Loucy (cell line): ENCODE data around the gene C19orf85.

Source experiments
- H2AFZ ChIP-seq: fragments of 200-600 bp; sonication (generic); 2 replicates; pipeline ENCODE4 v1.6.0; 2016; ENCODE audit warnings: antibody characterized with exemption, mild to moderate bottlenecking, low read length, moderate library complexity
- H3F3A ChIP-seq: fragments of 200-600 bp; 2 replicates; pipeline ENCODE4 v1.6.0; 2016; ENCODE audit warnings: antibody characterized with exemption, low read depth, mild to moderate bottlenecking
- H3K27me3 ChIP-seq: fragments of 200-600 bp; sonication (generic); 2 replicates; pipeline ENCODE4 v1.6.1; 2014; ENCODE audit warnings: low read length, mild to moderate bottlenecking; ENCODE audit not compliant: insufficient read depth, poor library complexity, severe bottlenecking
- H3K36me3 ChIP-seq: fragments of 200-600 bp; sonication (generic); 2 replicates; pipeline ENCODE4 v1.6.1; 2016; ENCODE audit warnings: low read length; ENCODE audit not compliant: insufficient read depth
- H3K4me1 ChIP-seq: fragments of 200-600 bp; sonication (generic); 2 replicates; pipeline ENCODE4 v1.5.1; 2014; ENCODE audit warnings: low read length, mild to moderate bottlenecking; ENCODE audit not compliant: insufficient read depth, poor library complexity, severe bottlenecking
- H3K4me2 ChIP-seq: fragments of 200-600 bp; sonication (generic); 2 replicates; pipeline ENCODE4 v1.6.0; 2014; ENCODE audit warnings: antibody characterized with exemption, low read length, low read depth, mild to moderate bottlenecking; ENCODE audit not compliant: poor library complexity, severe bottlenecking
- H3K4me3 ChIP-seq: fragments of 200-600 bp; sonication (generic); 2 replicates; pipeline ENCODE4 v1.5.1; 2014; ENCODE audit warnings: low read length, mild to moderate bottlenecking, mixed read lengths; ENCODE audit not compliant: poor library complexity, severe bottlenecking
- H3K79me2 ChIP-seq: fragments of 200-600 bp; sonication (generic); 2 replicates; pipeline ENCODE4 v1.6.1; 2014; ENCODE audit warnings: low read length; ENCODE audit not compliant: insufficient read depth
- H3K9ac ChIP-seq: fragments of 200-600 bp; sonication (generic); 2 replicates; pipeline ENCODE4 v1.6.0; 2014; ENCODE audit warnings: mild to moderate bottlenecking, low read depth, low read length, moderate library complexity; ENCODE audit not compliant: poor library complexity, severe bottlenecking
- H3K9me2 ChIP-seq: fragments of 200-600 bp; sonication (generic); replicated peaks from 2 replicates; pipeline ENCODE4 v1.6.1; 2016; ENCODE audit warnings: low read depth, low read length, mixed read lengths
- H3K9me3 ChIP-seq: fragments of 200-600 bp; sonication (generic); 2 replicates; pipeline ENCODE4 v1.6.1; 2014; ENCODE audit warnings: mild to moderate bottlenecking, antibody characterized with exemption, low read length, low read depth; ENCODE audit not compliant: insufficient read depth
- H4K20me1 ChIP-seq: fragments of 200-600 bp; sonication (generic); 2 replicates; pipeline ENCODE4 v1.6.0; 2014; ENCODE audit warnings: antibody characterized with exemption, low read length, mild to moderate bottlenecking; ENCODE audit not compliant: insufficient read depth, poor library complexity, severe bottlenecking
- EZH2phosphoT487 ChIP-seq: fragments of 200-600 bp; IDR thresholded peaks from 2 replicates; pipeline ENCODE4 v1.6.1; 2018; ENCODE audit warnings: antibody characterized with exemption, mild to moderate bottlenecking, moderate library complexity, borderline replicate concordance
- TF ChIP-seq, protein P1 (sequence below): fragments of 200-600 bp; sonication (generic); conservative IDR thresholded peaks from 2 replicates; pipeline ENCODE4 v1.5.1; 2014; ENCODE audit warnings: mild to moderate bottlenecking, antibody characterized with exemption, low read length

C19orf85 gene

DNA sequence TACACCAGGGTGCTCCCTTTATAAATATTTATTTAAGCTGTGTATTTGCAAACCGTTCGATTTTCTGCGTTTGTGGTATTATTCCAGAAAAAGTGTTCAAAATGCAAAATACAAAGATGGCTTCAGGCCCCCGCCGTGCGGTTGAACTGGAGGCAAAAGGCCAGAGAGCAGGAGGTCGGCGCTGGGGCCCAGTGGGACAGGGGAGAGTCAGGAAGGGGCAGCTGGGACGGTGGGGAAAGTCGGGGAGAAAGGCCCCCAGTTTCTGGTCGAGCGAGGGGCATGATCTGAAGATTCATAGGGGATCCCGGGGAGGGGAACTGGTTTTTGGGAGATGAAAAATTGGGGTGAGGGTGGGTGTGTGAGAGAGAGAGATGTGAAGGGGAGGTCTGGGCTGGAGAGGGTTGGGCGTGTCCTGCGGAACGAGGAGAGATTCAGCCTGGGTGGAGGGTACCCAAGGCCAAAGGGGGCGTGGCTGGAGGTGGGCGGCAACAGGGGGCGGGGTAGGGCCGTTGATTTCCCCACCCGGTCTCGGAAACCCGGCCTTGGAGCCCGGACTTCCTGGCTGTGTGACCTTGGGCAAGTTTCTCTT is 3.8 kb downstream of the C19orf85 start:
- H3K9me3 ChIP-seq = no peaks in the 10 kb centered on the region
- H3K4me1 ChIP-seq = peaks cover 33% of the 10 kb centered on the region
- H3K79me2 ChIP-seq = peaks cover 19% of the 10 kb centered on the region
- peak overlapping the region; percentile 100 for H3K9ac ChIP-seq
- TF ChIP-seq, protein P1, sequence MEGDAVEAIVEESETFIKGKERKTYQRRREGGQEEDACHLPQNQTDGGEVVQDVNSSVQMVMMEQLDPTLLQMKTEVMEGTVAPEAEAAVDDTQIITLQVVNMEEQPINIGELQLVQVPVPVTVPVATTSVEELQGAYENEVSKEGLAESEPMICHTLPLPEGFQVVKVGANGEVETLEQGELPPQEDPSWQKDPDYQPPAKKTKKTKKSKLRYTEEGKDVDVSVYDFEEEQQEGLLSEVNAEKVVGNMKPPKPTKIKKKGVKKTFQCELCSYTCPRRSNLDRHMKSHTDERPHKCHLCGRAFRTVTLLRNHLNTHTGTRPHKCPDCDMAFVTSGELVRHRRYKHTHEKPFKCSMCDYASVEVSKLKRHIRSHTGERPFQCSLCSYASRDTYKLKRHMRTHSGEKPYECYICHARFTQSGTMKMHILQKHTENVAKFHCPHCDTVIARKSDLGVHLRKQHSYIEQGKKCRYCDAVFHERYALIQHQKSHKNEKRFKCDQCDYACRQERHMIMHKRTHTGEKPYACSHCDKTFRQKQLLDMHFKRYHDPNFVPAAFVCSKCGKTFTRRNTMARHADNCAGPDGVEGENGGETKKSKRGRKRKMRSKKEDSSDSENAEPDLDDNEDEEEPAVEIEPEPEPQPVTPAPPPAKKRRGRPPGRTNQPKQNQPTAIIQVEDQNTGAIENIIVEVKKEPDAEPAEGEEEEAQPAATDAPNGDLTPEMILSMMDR = no peak
- no peak for TF ChIP-seq EZH2phosphoT487
- H3K27me3 ChIP-seq = peaks cover 3% of the 10 kb centered on the region
- H3K9me2 ChIP-seq = no peaks in the 10 kb centered on the region
- peak overlapping the region; percentile 86 for H3K4me2 ChIP-seq
- peak overlapping the region; percentile 98 for H3K4me3 ChIP-seq
- H2AFZ ChIP-seq = no peak overlapping the region
- H3K36me3 ChIP-seq = no peaks in the 10 kb centered on the region
- peaks cover 13% of the 10 kb centered on the region for H4K20me1 ChIP-seq
- H3F3A ChIP-seq = 0 out of 2 replicates have a peak, but pooled peaks cover 3% of the 10 kb centered on the region

DNA sequence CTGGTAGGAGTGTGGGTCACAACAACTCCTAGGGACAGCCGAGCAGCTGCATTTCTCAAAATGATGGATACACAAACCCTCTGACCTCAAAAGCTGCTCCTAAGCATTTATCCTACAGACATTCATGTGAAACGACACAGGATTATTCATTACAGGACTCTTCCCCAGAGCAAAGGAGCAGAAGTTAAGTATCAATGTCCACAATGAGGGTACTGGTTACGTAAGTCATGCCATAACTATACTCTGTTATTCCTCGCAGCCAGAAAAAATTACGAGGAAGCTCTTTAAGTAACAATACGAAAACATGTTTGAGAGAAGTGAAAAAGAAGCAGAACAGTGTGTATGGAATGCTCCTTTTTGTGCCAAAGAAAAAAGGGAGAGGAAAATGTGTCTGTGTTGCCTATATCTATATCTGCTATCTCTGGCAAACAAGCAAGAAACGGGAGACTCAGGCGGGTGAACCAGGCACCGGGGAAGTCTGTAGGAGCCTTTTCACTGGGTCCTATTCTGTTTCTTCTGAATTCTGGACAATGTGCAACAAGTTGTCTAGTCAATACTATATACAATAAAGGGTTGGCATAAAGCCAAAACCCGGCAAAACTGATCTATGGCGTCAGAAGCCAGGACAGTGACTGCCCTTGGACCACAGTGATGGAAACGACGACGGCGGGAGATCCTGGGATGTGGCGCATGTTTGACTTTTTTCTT is 4.4 kb downstream of the C19orf85 start:
- Histone ChIP-seq H3F3A (0 out of 2 replicates have a peak, but pooled peaks cover 3% of the 10 kb centered on the region), H3K9me2 (no peaks in the 10 kb centered on the region), H3K79me2 (peaks cover 19% of the 10 kb centered on the region), H3K9me3 (no peaks in the 10 kb centered on the region), H3K4me3 (peak overlapping the region; percentile 98), H3K27me3 (peaks cover 3% of the 10 kb centered on the region), H3K36me3 (no peaks in the 10 kb centered on the region), H3K4me2 (peak overlapping the region; percentile 86), H3K9ac (peak overlapping the region; percentile 100), H2AFZ (no peak overlapping the region), H4K20me1 (peaks cover 13% of the 10 kb centered on the region), H3K4me1 (peaks cover 33% of the 10 kb centered on the region)
- no peak for TF ChIP-seq EZH2phosphoT487
- TF ChIP-seq, protein P1 = no peak

DNA sequence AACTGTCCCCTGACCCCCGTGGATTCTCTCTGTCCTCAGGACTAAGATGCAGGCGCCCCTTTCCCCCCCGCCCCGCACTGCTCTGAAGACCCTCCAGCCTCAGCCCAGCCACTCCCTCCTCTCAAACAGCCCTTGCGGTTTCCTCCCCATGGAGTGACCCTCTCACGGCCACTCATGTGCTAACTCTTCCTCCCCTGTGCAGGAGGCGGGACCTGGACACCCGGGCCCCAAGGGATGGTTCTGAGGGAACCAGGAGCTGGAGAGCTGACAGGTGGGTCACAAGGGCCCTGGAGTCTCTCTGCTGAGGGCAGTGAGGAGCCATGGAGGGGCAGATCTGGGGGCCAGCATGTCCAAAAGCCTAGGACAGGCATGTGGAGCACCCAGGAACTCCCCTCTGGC is 5.0 kb downstream of the C19orf85 start:
- peak overlapping the region; percentile 100 for H3K9ac ChIP-seq
- peaks cover 3% of the 10 kb centered on the region for H3K27me3 ChIP-seq
- H3K4me3 ChIP-seq = peak overlapping the region; percentile 98

More for the DNA sequence above, 5.0 kb downstream of the C19orf85 start:
- no peaks in the 10 kb centered on the region for H3K36me3 ChIP-seq
- H3K79me2 ChIP-seq = peaks cover 19% of the 10 kb centered on the region
- H4K20me1 ChIP-seq = peaks cover 13% of the 10 kb centered on the region
- no peaks in the 10 kb centered on the region for H3K9me2 ChIP-seq
- no peak overlapping the region for H2AFZ ChIP-seq
- H3K4me1 ChIP-seq = peaks cover 33% of the 10 kb centered on the region
- no peak for TF ChIP-seq EZH2phosphoT487
- TF ChIP-seq, protein P1 = no peak
- 0 out of 2 replicates have a peak, but pooled peaks cover 3% of the 10 kb centered on the region for H3F3A ChIP-seq
- no peaks in the 10 kb centered on the region for H3K9me3 ChIP-seq
- peak overlapping the region; percentile 86 for H3K4me2 ChIP-seq
